ENCODE measurements around the gene CPNE6. TPM values are rescaled to one million over a fixed set of nuclear protein-coding genes. Genes with fewer than 3 reads are reported as not detected.
A peak's percentile ranks its signal among the peaks of the same experiment; 100 is the strongest.

The CPNE6 gene
- total and polyA plus RNA-seq, 12 donors, result 0.12 to 0.64 (median 0.41) TPM; not detected in 8

GRCh38 chr14:24051789-24052655, 19.3 kb upstream of the CPNE6 start, which contains the start of gene CARMIL3:
Gene CARMIL3, plus strand, starts transcription at chr14:24052009. Its CDS starts 145 bp downstream, at chr14:24052154.
- Histone ChIP-seq H3K36me3 (no peaks in the 10 kb centered on the region), H3K27me3 (peaks cover 0 to 20% (median 0%) of the 10 kb centered on the region in 7 donors), H3K4me1 (peaks cover 5 to 18% (median 13%) of the 10 kb centered on the region in 9 donors), H3K4me3 (peak within 1 kb of the TSS; percentile 26 to 74 (median 68)), H3K9me3 (no peaks in the 10 kb centered on the region), H3K27ac (peak within 1 kb of the TSS in 7 of 10 donors; percentile 56 to 75 (median 63))
- TF ChIP-seq, protein P1, sequence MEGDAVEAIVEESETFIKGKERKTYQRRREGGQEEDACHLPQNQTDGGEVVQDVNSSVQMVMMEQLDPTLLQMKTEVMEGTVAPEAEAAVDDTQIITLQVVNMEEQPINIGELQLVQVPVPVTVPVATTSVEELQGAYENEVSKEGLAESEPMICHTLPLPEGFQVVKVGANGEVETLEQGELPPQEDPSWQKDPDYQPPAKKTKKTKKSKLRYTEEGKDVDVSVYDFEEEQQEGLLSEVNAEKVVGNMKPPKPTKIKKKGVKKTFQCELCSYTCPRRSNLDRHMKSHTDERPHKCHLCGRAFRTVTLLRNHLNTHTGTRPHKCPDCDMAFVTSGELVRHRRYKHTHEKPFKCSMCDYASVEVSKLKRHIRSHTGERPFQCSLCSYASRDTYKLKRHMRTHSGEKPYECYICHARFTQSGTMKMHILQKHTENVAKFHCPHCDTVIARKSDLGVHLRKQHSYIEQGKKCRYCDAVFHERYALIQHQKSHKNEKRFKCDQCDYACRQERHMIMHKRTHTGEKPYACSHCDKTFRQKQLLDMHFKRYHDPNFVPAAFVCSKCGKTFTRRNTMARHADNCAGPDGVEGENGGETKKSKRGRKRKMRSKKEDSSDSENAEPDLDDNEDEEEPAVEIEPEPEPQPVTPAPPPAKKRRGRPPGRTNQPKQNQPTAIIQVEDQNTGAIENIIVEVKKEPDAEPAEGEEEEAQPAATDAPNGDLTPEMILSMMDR (IDR thresholded peaks at IDR 0.05), result no peak
- WGBS, 2 donors, result 1% methylated on average over 83 to 91 of the region's 92 CpGs
- ATAC-seq, result peak; percentile 84 to 91 (median 90)
- DNase-seq, result peak; percentile 33 to 71
- intact Hi-C loops (cut with DNase I), result no loop called here

DNA sequence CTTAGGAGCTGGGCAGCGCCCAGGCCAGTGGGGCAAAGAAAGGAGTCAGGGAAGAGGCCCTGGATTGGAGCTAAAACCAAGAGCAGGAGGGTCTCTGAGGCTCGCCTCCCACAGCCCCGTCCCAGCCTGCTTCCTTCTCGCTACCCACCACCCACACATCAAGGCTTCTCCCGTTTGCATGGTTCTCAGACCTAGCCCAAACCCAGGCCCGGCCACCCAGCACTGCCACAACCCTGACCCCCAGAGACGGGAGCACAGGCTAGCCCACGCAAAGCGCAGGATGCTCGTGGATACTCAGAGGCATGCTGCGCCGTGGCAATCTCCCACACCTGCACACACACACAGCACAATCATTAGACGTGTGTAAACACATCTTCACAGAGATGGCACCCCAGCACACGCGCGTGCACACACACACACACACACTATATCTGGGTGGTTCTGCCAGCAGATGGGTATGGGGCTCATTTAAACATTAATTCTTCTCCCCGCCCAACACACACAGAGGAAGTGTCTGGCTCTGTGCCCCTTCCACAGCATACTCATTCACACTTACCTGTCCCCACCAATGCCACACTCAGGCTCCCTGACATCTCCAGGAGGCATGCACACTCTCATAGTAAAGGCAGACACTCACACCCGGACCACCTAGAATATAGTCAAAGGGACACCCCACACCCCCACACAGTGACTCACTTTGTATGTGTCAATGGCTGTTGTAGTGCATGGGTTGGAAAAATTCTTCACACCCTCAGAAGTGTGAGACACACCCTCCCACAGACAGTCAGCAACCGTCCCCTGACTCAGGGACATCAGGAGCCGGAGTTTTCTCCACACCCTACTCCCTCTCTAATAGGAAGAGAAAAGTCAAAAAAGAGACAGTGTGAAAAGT, 18.5 kb upstream of the CPNE6 start:
- Histone ChIP-seq H3K4me1 (peaks cover 5 to 18% (median 13%) of the 10 kb centered on the region in 9 donors), H3K27me3 (peaks cover 0 to 20% (median 0%) of the 10 kb centered on the region in 7 donors), H3K9me3 (no peaks in the 10 kb centered on the region), H3K4me3 (peak overlapping the region; percentile 26 to 74 (median 68)), H3K36me3 (no peaks in the 10 kb centered on the region), H3K27ac (no peak overlapping the region)
- ATAC-seq, result peak in 2 of 8 donors; percentile 5 to 6
- intact Hi-C loops (cut with DNase I), result no loop called here
- DNase-seq, result no peak
- WGBS, 2 donors, result 57% methylated on average over 20 of the region's 20 CpGs
- TF ChIP-seq, protein P1 (IDR thresholded peaks at IDR 0.05), result no peak

DNA sequence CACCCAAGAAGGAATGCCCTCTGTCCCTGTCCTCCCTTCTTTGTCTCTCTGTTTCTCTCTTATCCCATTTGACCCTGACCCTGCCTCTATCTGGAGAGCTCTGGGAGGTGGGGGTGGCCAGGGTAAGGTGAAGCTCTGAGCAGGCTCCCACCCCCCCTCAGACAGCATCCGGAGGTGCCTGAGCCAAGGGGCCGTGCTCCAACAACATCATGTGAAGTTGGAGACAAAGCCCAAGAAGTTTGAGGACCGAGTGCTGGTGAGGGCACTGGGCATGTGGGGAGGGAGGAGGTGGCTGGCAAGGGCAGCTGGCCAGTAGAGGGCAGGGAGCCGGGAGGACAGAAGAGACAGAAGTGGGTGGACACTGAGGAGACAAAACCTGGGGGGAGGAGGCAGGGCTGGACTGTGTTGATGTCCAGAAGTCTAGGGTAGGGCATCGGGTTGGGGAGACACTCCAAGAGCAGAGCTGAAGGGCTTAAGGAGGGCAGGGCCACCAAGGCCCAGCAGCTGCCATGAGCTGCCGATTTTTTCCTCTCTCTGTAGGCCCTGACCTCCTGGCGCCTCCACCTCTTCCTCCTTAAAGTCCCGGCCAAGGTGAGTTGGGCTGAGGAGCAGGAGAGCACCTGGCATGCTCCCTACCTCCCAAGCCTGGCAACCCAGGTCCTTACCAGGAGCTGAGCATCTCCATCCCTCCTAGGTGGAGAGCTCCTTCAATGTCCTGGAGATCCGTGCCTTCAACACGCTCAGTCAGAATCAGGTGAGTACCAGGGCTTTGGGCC, 17.6 kb upstream of the CPNE6 start:
- no peak overlapping the region for H3K4me3 ChIP-seq
- DNase-seq (no peak), ATAC-seq (no peak)
- H3K9me3 ChIP-seq, result no peaks in the 10 kb centered on the region
- no peak overlapping the region for H3K27ac ChIP-seq
- 76 to 77% methylated on average over 10 of the region's 10 CpGs for WGBS, 2 donors
- TF ChIP-seq, protein P1 (IDR thresholded peaks at IDR 0.05), result no peak
- intact Hi-C loops (cut with DNase I), result no loop called here
- H3K27me3 ChIP-seq, result peaks cover 0 to 20% (median 0%) of the 10 kb centered on the region in 7 donors
- H3K4me1 ChIP-seq, result peaks cover 5 to 21% (median 13%) of the 10 kb centered on the region in 9 donors
- H3K36me3 ChIP-seq, result no peaks in the 10 kb centered on the region

Data from heart right ventricle (tissue), 16 donors.